Measurements from ENCODE around the gene ADPRHL1. TPM values are rescaled to one million over a fixed set of nuclear protein-coding genes. Genes with fewer than 3 reads are reported as not detected.

ADPRHL1 gene
- total and polyA plus RNA-seq, 2 donors (not counting 1 experiment from before 2014, with no cell fraction given) = 0.28 to 1.3 TPM

DNA sequence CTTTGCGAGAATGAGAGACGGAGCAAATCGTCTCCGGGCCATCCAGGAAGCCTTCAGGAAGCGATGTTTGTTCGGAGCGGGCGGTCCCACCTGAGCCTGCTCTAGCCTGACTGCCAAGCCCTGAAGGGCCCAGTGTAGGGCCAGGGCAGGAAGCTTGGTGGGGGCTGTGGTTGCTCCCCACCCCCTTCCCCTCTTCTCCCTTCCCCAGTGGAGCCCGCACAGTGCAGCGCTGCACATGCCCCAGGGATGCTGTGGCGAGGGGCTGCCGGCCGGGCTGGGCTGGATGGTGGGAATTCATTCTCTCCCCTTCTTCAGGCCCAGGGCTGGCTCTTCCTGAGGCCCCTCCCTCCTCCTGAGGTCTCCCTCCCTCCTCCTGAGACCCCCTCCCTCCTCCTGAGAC, 82.2 kb downstream of the ADPRHL1 start:
- CTCF ChIA-PET = no interaction called here
- TF ChIP-seq, protein P1, sequence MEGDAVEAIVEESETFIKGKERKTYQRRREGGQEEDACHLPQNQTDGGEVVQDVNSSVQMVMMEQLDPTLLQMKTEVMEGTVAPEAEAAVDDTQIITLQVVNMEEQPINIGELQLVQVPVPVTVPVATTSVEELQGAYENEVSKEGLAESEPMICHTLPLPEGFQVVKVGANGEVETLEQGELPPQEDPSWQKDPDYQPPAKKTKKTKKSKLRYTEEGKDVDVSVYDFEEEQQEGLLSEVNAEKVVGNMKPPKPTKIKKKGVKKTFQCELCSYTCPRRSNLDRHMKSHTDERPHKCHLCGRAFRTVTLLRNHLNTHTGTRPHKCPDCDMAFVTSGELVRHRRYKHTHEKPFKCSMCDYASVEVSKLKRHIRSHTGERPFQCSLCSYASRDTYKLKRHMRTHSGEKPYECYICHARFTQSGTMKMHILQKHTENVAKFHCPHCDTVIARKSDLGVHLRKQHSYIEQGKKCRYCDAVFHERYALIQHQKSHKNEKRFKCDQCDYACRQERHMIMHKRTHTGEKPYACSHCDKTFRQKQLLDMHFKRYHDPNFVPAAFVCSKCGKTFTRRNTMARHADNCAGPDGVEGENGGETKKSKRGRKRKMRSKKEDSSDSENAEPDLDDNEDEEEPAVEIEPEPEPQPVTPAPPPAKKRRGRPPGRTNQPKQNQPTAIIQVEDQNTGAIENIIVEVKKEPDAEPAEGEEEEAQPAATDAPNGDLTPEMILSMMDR (IDR thresholded peaks at IDR 0.05) = no peak
- no peak for TF ChIP-seq EZH2 (IDR thresholded peaks at IDR 0.05; ENCODE audit: borderline replicate concordance, insufficient read depth, low read depth, low read length, poor library complexity, severe bottlenecking)
- no peak overlapping the region for H3K27ac Mint-ChIP-seq

DNA sequence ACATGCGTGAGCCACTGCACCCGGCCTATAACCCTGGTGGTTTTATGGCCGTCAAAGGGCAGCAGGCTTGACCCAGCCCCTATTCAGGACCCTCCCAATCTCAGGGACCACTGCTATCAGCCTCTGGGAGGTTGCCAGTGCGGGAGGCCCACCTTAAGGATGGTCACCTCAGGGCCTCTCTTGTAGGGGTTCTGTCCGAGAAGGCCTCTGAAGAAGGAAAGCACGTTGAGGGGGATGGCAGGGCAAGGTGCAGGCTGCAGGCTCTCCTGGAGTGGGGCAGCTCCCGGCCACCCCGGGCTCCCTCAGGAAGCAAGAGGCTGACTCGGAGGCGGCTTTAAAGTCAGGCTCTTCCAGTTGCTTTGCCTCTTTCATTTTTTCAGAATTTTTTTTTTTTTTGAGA, 83.4 kb downstream of the ADPRHL1 start:
- peaks cover 18% of the 10 kb centered on the region for H3K27me3 Mint-ChIP-seq
- Histone ChIP-seq H3K27ac (ENCODE audit: low read length in 2 of 2) (no peak overlapping the region), H3K4me1 (ENCODE audit: control insufficient read depth in 2 of 2, insufficient read depth in 2 of 2, low read length in 2 of 2) (no peaks in the 10 kb centered on the region), H3K36me3 (replicated peaks in 1 of 2; ENCODE audit: control extremely low read depth in 1 of 2, control insufficient read depth in 1 of 2, extremely low read depth in 1 of 2, insufficient read depth in 2 of 2, low read length in 1 of 2) (no peaks in the 10 kb centered on the region), H3K9me3 (ENCODE audit: control extremely low read depth in 1 of 3, control insufficient read depth in 2 of 3, insufficient read depth in 1 of 3, low read length in 2 of 3) (peaks cover 0 to 7% (median 0%) of the 10 kb centered on the region in 3 donors), H4K20me1 (ENCODE audit: control insufficient read depth, insufficient read depth, low read length, poor library complexity, severe bottlenecking) (no peaks in the 10 kb centered on the region), H3K79me2 (ENCODE audit: control insufficient read depth, insufficient read depth, low read length) (no peaks in the 10 kb centered on the region), H3K4me3 (ENCODE audit: control extremely low read depth in 1 of 5, extremely low read depth in 1 of 5, insufficient read depth in 1 of 5, low read depth in 2 of 5, low read length in 4 of 5) (no peak overlapping the region), H3K27me3 (replicated peaks in 1 of 4; ENCODE audit: control extremely low read depth in 1 of 4, control insufficient read depth in 3 of 4, insufficient read depth in 4 of 4, low read length in 3 of 4) (peaks cover 0 to 12% (median 4%) of the 10 kb centered on the region in 4 experiments), H3K4me2 (replicated peaks; ENCODE audit: low read depth, low read length, poor library complexity, severe bottlenecking) (no peak overlapping the region), H3K9ac (ENCODE audit: low read length) (no peak overlapping the region), H2AFZ (ENCODE audit: insufficient read depth, low read depth, low read length, poor library complexity, severe bottlenecking) (no peak overlapping the region)
- H3K27ac Mint-ChIP-seq = no peak overlapping the region
- ATAC-seq (ENCODE audit: low read depth) = no peak
- peaks cover 2% of the 10 kb centered on the region for H3K4me1 Mint-ChIP-seq
- WGBS (ENCODE audit: insufficient coverage) = 84% methylated on average over 7 of the region's 10 CpGs
- DNase-seq = no peak
- no peaks in the 10 kb centered on the region for H3K9me3 Mint-ChIP-seq (ENCODE audit: insufficient read depth)
- intact Hi-C loops (cut with micrococcal nuclease) = no loop called here
- CTCF ChIA-PET = no interaction called here
- H3K4me3 Mint-ChIP-seq = no peak overlapping the region
- POLR2A ChIA-PET = no interaction called here
- no peak for TF ChIP-seq EZH2 (IDR thresholded peaks at IDR 0.05; ENCODE audit: borderline replicate concordance, insufficient read depth, low read depth, low read length, poor library complexity, severe bottlenecking)
- TF ChIP-seq, protein P1 (IDR thresholded peaks at IDR 0.05) = no peak

More for the DNA sequence above, 82.2 kb downstream of the ADPRHL1 start:
- intact Hi-C loops (cut with micrococcal nuclease) = no loop called here
- H3K9ac ChIP-seq (ENCODE audit: low read length) = no peak overlapping the region
- no peaks in the 10 kb centered on the region for H3K79me2 ChIP-seq (ENCODE audit: control insufficient read depth, insufficient read depth, low read length)
- ATAC-seq (ENCODE audit: low read depth) (no peak), DNase-seq (no peak)
- POLR2A ChIA-PET = no interaction called here
- H3K9me3 Mint-ChIP-seq (ENCODE audit: insufficient read depth) = no peaks in the 10 kb centered on the region
- peaks cover 10% of the 10 kb centered on the region for H3K27me3 Mint-ChIP-seq
- H3K9me3 ChIP-seq (ENCODE audit: control extremely low read depth in 1 of 3, control insufficient read depth in 2 of 3, insufficient read depth in 1 of 3, low read length in 2 of 3) = peaks cover 0 to 4% (median 0%) of the 10 kb centered on the region in 3 donors
- H3K4me2 ChIP-seq (replicated peaks; ENCODE audit: low read depth, low read length, poor library complexity, severe bottlenecking) = no peak overlapping the region
- no peaks in the 10 kb centered on the region for H4K20me1 ChIP-seq (ENCODE audit: control insufficient read depth, insufficient read depth, low read length, poor library complexity, severe bottlenecking)
- WGBS (ENCODE audit: insufficient coverage) = 47% methylated on average over 5 of the region's 13 CpGs
- H3K4me1 ChIP-seq (ENCODE audit: control insufficient read depth in 2 of 2, insufficient read depth in 2 of 2, low read length in 2 of 2) = no peaks in the 10 kb centered on the region
- H3K4me3 Mint-ChIP-seq = no peak overlapping the region
- no peaks in the 10 kb centered on the region for H3K36me3 ChIP-seq (replicated peaks in 1 of 2; ENCODE audit: control extremely low read depth in 1 of 2, control insufficient read depth in 1 of 2, extremely low read depth in 1 of 2, insufficient read depth in 2 of 2, low read length in 1 of 2)
- H3K27me3 ChIP-seq (replicated peaks in 1 of 4; ENCODE audit: control extremely low read depth in 1 of 4, control insufficient read depth in 3 of 4, insufficient read depth in 4 of 4, low read length in 3 of 4) = peaks cover 0 to 2% (median under 1%) of the 10 kb centered on the region in 4 experiments
- no peak overlapping the region for H3K27ac ChIP-seq (ENCODE audit: low read length in 2 of 2)
- H3K4me1 Mint-ChIP-seq = no peaks in the 10 kb centered on the region
- no peak overlapping the region for H2AFZ ChIP-seq (ENCODE audit: insufficient read depth, low read depth, low read length, poor library complexity, severe bottlenecking)
- no peak overlapping the region for H3K4me3 ChIP-seq (ENCODE audit: control extremely low read depth in 1 of 5, extremely low read depth in 1 of 5, insufficient read depth in 1 of 5, low read depth in 2 of 5, low read length in 4 of 5)
